Astrocyte (in vitro differentiated cells and primary cell): ENCODE results near the gene ULK4.

Source experiments
- EZH2 ChIP-seq: IDR thresholded peaks from 2 replicates; pipeline ENCODE4 v1.6.1; 2012; ENCODE audit warnings: mild to moderate bottlenecking, low read length, inconsistent platforms; ENCODE audit not compliant: insufficient read depth
- TF ChIP-seq, protein P1 (sequence below): IDR thresholded peaks from 2 replicates; pipeline ENCODE4 v1.5.1; 2011; ENCODE audit warnings: low read depth, mild to moderate bottlenecking, inconsistent platforms, low read length, moderate library complexity; ENCODE audit not compliant: insufficient read depth

DNA sequence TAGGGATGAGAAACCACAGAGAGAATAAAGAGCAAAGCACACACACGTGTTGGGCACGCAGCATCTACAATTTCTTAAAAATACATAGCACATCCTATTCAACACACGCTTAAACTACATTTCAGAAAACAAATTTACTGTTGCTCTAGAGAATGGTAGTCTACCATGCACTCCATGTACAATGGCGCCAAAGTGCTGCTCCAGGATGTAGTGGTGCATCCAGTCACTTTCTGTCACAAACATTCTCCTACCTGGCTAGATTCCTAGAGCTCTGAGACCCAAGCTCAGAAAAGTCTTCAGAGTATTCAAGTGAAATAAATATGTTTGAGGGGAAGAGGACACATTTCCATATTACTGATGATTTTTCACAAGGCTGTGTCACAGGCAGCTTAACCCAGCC is 388.3 kb downstream of the ULK4 start:
- TF ChIP-seq, protein P1, sequence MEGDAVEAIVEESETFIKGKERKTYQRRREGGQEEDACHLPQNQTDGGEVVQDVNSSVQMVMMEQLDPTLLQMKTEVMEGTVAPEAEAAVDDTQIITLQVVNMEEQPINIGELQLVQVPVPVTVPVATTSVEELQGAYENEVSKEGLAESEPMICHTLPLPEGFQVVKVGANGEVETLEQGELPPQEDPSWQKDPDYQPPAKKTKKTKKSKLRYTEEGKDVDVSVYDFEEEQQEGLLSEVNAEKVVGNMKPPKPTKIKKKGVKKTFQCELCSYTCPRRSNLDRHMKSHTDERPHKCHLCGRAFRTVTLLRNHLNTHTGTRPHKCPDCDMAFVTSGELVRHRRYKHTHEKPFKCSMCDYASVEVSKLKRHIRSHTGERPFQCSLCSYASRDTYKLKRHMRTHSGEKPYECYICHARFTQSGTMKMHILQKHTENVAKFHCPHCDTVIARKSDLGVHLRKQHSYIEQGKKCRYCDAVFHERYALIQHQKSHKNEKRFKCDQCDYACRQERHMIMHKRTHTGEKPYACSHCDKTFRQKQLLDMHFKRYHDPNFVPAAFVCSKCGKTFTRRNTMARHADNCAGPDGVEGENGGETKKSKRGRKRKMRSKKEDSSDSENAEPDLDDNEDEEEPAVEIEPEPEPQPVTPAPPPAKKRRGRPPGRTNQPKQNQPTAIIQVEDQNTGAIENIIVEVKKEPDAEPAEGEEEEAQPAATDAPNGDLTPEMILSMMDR, result no peak
- no peak for TF ChIP-seq EZH2
